Suprapubic skin (tissue), 4 donors: Measurements from ENCODE around the gene PTPRN2.

ENCODE experiments used
- EP300 ChIP-seq: sonication (generic); formaldehyde crosslinking; IDR thresholded peaks from one replicate; pipeline ENCODE4 v1.6.1; 2017; ENCODE audit warnings: antibody characterized with exemption
- POLR2A ChIP-seq, 2 donors: fragments of 450-650 bp; IDR thresholded peaks; one replicate each; pipeline ENCODE4 v1.6.1; 2017; ENCODE audit warnings: antibody characterized with exemption in 2 of 2, mild to moderate bottlenecking in 2 of 2, moderate library complexity in 2 of 2
- POLR2AphosphoS5 ChIP-seq, 3 donors: sonication (generic); formaldehyde crosslinking; IDR thresholded peaks; one replicate each; pipeline ENCODE4 v1.6.1; 2017; ENCODE audit warnings: antibody characterized with exemption in 3 of 3
- TF ChIP-seq, protein P1 (sequence below), 2 donors: fragments of 200-600 bp in 1 of 2; fragments of 450-650 bp in 1 of 2; sonication (generic) in 1 of 2; IDR thresholded peaks; one replicate each; pipeline ENCODE4 v1.5.1; 2016 to 2019; ENCODE audit warnings: antibody characterized with exemption in 2 of 2, mild to moderate bottlenecking in 1 of 2, moderate library complexity in 1 of 2

DNA sequence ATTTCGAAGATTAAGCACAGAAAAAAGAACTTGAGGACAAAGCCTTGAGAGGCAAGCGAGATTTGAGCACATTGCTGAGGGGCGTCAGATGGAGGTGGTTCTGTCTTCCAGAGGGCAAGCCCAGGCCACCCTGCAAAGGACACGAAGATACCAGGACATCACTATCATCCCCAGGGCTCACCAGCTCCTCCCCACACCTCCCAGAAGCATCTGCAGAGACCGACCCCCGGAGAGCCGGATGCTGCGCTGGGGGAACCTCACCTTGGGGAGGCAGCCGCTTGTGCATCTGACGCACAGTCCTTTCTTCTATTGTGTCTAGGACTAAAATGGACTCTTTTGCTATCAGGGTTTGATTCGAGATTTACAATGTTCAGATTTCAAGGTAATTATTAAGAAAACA lies 991.2 kb downstream of the PTPRN2 start:
- TF ChIP-seq EP300 (no peak), POLR2AphosphoS5 (IDR thresholded peaks at IDR 0.05) (no peak), POLR2A (IDR thresholded peaks at IDR 0.05) (no peak)
- TF ChIP-seq, protein P1, sequence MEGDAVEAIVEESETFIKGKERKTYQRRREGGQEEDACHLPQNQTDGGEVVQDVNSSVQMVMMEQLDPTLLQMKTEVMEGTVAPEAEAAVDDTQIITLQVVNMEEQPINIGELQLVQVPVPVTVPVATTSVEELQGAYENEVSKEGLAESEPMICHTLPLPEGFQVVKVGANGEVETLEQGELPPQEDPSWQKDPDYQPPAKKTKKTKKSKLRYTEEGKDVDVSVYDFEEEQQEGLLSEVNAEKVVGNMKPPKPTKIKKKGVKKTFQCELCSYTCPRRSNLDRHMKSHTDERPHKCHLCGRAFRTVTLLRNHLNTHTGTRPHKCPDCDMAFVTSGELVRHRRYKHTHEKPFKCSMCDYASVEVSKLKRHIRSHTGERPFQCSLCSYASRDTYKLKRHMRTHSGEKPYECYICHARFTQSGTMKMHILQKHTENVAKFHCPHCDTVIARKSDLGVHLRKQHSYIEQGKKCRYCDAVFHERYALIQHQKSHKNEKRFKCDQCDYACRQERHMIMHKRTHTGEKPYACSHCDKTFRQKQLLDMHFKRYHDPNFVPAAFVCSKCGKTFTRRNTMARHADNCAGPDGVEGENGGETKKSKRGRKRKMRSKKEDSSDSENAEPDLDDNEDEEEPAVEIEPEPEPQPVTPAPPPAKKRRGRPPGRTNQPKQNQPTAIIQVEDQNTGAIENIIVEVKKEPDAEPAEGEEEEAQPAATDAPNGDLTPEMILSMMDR (IDR thresholded peaks at IDR 0.05), result no peak
